Measurements from ENCODE around the gene ZBP1.
A peak's percentile ranks its signal among the peaks of the same experiment; 100 is the strongest.

ZBP1 gene

DNA sequence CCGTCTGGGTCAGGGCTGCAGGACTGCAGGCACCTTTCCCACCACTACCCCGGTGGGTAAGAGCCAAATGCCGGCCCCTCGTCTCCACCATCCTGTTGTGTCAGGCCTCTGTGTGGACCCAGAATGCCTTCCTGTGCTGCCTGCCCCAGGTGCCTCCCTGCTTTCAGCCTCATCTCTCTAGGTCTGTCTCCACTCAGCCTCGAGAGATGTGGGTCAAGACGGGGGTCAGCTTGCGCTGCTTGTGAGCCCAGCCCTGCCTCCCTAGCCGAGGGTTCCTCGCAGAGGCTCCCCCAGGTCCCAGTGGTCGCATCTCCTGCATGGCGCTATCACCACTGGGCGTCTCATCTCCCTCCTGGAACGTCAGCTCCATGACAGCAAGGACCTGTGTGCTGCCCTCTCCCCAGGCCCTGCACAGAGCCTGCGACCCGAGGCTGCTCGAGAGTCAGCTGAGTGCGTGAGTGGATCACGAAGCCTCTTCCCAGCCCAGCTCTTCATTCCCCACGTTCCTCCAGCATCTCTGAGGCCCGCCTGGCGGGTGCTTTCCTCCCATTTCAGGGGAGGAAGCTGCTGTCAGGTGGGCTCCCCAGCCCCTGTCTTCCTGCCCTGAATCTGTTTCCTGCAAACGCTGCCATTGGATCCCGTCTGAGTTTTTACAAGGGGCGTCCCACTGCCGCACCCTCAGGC lies 38.7 kb upstream of the ZBP1 start:
- TF ChIP-seq, protein P1, sequence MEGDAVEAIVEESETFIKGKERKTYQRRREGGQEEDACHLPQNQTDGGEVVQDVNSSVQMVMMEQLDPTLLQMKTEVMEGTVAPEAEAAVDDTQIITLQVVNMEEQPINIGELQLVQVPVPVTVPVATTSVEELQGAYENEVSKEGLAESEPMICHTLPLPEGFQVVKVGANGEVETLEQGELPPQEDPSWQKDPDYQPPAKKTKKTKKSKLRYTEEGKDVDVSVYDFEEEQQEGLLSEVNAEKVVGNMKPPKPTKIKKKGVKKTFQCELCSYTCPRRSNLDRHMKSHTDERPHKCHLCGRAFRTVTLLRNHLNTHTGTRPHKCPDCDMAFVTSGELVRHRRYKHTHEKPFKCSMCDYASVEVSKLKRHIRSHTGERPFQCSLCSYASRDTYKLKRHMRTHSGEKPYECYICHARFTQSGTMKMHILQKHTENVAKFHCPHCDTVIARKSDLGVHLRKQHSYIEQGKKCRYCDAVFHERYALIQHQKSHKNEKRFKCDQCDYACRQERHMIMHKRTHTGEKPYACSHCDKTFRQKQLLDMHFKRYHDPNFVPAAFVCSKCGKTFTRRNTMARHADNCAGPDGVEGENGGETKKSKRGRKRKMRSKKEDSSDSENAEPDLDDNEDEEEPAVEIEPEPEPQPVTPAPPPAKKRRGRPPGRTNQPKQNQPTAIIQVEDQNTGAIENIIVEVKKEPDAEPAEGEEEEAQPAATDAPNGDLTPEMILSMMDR (conservative IDR thresholded peaks at IDR 0.05; ENCODE audit: low read depth), result no peak
- CTCF ChIA-PET, result interaction anchor here (1.6 to 2.3 kb wide), 2 partner anchors 34 to 36 kb away, joined by 4 to 9 read pairs; no protein-coding TSS in a partner anchor
- H3K27ac ChIP-seq, result peak overlapping the region; percentile 83
- POLR2A ChIA-PET (ENCODE audit: low non-redundant PET), result no interaction called here
- no peak for DNase-seq (ENCODE audit: low spot score)

DNA sequence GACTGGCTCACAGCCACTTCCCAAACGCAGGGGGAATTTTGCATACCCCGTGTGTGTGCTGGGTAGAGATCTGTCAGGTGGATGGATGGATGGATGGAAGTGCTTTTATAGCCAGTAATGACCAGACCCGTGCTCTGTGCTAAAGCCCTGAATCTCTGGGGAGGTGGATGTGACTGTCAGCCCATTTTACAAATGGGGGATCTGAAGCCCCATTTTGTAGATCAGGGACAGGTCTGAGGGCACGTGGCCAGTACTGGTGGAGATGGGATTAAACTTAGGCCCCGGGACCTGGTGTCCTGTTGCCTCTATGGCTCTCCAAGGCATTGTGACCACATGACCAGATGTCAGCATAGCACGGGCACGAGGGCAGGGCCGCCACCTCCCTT lies 38.2 kb upstream of the ZBP1 start:
- POLR2A ChIA-PET (ENCODE audit: low non-redundant PET), result no interaction called here
- CTCF ChIA-PET, result interaction anchor here (1.6 to 2.3 kb wide), 2 partner anchors 35 to 36 kb away, joined by 4 to 9 read pairs; no protein-coding TSS in a partner anchor
- peak overlapping the region; percentile 83 for H3K27ac ChIP-seq
- TF ChIP-seq, protein P1 (conservative IDR thresholded peaks at IDR 0.05; ENCODE audit: low read depth), result no peak
- no peak for DNase-seq (ENCODE audit: low spot score)

DNA sequence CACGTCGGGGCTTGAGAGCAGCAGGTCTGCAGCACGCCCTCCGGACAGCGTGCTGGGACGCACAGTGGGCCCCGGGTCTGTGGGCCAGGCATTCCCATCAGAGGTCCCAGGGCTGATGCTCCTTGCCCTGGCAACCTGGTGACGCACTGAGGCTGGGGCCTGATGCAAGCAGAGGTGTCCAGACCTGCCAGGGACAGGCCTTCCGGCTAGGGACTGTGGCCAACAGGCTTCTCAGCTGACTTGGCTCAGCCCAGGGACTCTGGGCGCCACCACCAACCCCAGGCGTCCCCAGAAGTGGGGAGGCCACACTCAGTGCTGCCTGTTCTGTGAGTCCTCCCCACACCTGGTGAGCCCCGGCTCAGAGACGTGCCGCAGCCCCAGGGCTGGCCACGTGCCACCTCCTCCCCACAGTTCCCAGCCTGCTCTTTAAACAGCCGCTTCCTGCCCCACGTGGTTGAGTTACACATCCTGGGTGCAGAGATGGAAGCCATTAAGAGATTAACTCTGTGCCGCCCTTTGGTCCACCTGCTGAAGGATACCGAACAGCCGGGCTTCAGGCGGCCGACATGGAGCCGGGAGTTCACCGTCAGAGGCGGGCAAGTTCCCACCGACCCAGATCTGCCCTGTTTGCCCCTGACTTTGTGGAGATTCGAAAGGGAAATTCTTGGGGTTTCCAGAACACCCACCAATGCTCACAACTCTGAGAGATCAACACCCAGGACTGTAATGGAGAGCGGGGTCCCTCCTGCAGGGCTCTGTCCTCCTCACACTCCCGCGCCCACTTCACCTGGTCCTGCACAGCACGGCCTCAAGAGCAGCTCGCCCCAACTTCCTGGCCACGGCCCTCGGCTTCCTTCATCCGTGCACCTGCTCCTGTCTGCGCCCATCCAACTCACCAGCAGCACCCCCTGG lies 37.6 kb upstream of the ZBP1 start:
- POLR2A ChIA-PET (ENCODE audit: low non-redundant PET), result no interaction called here
- peak overlapping the region; percentile 83 for H3K27ac ChIP-seq
- TF ChIP-seq, protein P1 (conservative IDR thresholded peaks at IDR 0.05; ENCODE audit: low read depth), result no peak
- DNase-seq (ENCODE audit: low spot score), result peak; percentile 97
- CTCF ChIA-PET, result interaction anchor here (0.9 to 2.3 kb wide), 3 partner anchors 35 to 484 kb away, joined by 3 to 9 read pairs (median 4); no protein-coding TSS in a partner anchor

DNA sequence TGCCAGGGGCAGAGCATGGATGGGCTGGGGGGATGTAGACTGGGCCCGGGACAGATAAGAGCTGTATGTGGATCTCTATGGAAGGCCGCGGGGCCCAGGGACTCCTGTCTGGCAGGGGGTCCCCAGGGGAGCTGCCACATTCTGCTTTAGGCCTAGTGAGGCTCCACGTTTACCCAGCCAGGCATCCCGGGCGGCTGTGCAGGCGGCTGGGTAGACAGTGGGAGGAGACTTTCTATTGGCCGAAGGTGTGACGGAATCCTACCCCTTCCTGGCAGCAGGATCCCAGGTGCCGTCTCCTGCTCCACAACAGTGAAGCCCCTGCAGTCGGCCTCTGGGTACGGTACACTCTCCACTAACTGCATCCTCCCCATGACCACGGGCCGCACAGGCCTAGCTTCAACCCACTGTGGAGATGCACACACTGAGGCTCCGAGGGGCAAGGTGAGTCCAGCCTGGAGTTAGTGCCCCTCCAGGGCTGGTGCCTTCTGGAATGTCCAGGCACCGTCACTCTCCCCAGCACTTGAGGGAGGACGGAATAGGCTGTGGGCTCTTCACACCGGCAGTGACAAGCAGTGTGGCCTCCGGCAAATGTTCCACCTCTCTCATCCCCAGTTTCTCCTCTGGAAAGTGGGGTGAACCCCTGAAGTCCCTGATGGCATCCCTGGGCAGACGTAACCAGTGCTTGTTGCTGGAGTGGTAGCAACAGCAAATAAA lies 36.8 kb upstream of the ZBP1 start:
- ChIA-PET POLR2A (ENCODE audit: low non-redundant PET) (no interaction called here), CTCF (interaction anchor here (0.6 to 1.6 kb wide), 6 partner anchors 9 to 523 kb away, joined by 3 to 4 read pairs (median 4); no protein-coding TSS in a partner anchor)
- peak overlapping the region; percentile 83 for H3K27ac ChIP-seq
- no peak for DNase-seq (ENCODE audit: low spot score)
- TF ChIP-seq, protein P1 (conservative IDR thresholded peaks at IDR 0.05; ENCODE audit: low read depth), result no peak

DNA sequence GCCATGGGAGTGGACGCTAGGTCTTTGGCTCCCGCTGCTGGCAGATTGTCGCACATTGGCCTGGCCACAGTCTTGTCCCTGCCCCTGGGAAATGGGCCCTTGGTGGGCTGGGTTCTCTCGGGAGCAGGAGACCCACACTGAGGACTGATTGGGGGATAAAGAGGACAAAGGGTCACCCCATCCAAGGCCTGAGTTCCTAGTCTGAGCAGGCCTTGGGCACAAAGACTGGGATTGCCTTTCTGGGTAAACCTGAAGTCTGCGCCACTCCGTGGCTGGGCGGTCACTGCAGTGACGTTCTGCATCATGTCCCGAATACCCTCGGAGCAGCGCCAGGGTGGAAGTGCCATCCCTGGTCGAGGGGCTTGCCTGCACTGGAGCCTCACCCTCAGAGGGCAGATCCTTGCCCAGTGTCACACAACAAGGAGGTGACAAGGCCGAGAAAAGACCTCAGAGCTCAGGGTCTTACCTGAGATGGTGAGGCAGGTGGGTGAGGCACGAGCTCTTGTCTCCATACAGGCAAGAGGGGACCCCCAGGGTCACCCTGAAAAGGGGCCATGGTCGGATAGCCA lies 36.1 kb upstream of the ZBP1 start:
- peak overlapping the region; percentile 83 for H3K27ac ChIP-seq
- TF ChIP-seq, protein P1 (conservative IDR thresholded peaks at IDR 0.05; ENCODE audit: low read depth), result no peak
- POLR2A ChIA-PET (ENCODE audit: low non-redundant PET), result no interaction called here
- CTCF ChIA-PET, result interaction anchor here (0.6 to 1.2 kb wide), 6 partner anchors 8 to 524 kb away, joined by 3 to 4 read pairs (median 3); no protein-coding TSS in a partner anchor
- DNase-seq (ENCODE audit: low spot score), result no peak
